Esophagus squamous epithelium (tissue), 4 donors: ENCODE data around the gene GSK3A.

Experiments used
- CTCF ChIP-seq, 6 experiments: fragments of 450-650 bp in 4 of 6; fragments of 200-600 bp in 2 of 6; sonication (generic) in 2 of 6; IDR thresholded peaks; one replicate each; pipeline ENCODE4 v1.5.1; 2016 to 2019; ENCODE audit warnings: antibody characterized with exemption in 6 of 6, mild to moderate bottlenecking in 4 of 6, moderate library complexity in 4 of 6
- POLR2A ChIP-seq, 4 donors: fragments of 450-650 bp; IDR thresholded peaks; one replicate each; pipeline ENCODE4 v1.6.1; 2017; ENCODE audit warnings: antibody characterized with exemption in 4 of 4, mild to moderate bottlenecking in 4 of 4, moderate library complexity in 3 of 4

DNA sequence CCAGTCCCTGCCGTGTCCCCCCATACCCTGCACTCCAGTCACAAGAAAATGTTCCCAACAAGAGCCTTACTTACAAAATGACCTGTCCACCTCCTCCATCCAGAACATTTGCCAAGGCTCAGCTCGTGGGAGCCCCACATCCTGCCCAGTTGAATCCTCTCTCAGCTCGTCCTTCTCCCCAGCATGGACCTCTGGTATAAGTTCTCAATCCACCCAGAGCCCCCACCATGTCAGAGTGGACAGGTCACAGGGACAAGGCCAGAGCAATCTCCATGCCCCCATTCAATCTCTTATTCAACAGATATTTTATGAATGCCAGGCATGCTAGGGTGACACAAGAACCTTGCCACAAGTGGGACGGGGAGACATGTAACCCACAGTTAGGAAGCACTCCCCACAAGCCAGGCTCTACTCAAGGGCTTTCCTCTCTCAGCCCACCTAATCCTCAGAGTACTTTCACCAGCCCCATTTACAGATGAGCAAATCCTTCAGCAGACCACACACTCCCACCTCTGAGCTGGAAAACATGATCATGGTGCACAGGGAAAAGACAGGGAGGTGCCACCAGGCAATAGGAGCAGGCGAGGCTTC, 40.0 kb downstream of the GSK3A start:
- no peak for TF ChIP-seq CTCF (IDR thresholded peaks at IDR 0.05)
- TF ChIP-seq POLR2A (IDR thresholded peaks at IDR 0.05), result no peak
